ENCODE results near the gene SLC1A1.
"Not testable (repeated sequence)": the region's sequence is repeated elsewhere in the genome, so short reads cannot be mapped to it uniquely, and the experiment has no call there.

SLC1A1 gene

GRCh38 chr9:4579001-4579400, 88.7 kb downstream of the SLC1A1 start:
- DNase-seq (ENCODE audit: low read depth) = no peak

GRCh38 chr9:4581035-4581760, 90.9 kb downstream of the SLC1A1 start:
- DNase-seq (ENCODE audit: low read depth) = no peak

- no peak for DNase-seq (ENCODE audit: low read depth)
These were observed 91.7 kb downstream of the SLC1A1 start for GRCh38 chr9:4581861-4582565.

GRCh38 chr9:4583001-4583400, 92.7 kb downstream of the SLC1A1 start:
- no peak for DNase-seq (ENCODE audit: low read depth)

- no peak for DNase-seq (ENCODE audit: low read depth)
These were observed 94.4 kb downstream of the SLC1A1 start for GRCh38 chr9:4584636-4585035.

- no peak for DNase-seq (ENCODE audit: low read depth)
These were observed 94.9 kb downstream of the SLC1A1 start for GRCh38 chr9:4585135-4585534.

GRCh38 chr9:4588721-4589120, 98.5 kb downstream of the SLC1A1 start:
- no peak for DNase-seq (ENCODE audit: low read depth)

- DNase-seq (ENCODE audit: low read depth) = no peak
These were observed 100.3 kb downstream of the SLC1A1 start for GRCh38 chr9:4590430-4591122.

- no peak for DNase-seq (ENCODE audit: low read depth)
These were observed 100.8 kb downstream of the SLC1A1 start for GRCh38 chr9:4591123-4591500.

GRCh38 chr9:4592295-4592694, 102.0 kb downstream of the SLC1A1 start:
- DNase-seq (ENCODE audit: low read depth) = no peak

- DNase-seq (ENCODE audit: low read depth) = no peak
These were observed 102.6 kb downstream of the SLC1A1 start for GRCh38 chr9:4592886-4593285.

- no peak for DNase-seq (ENCODE audit: low read depth)
These were observed 104.3 kb downstream of the SLC1A1 start for GRCh38 chr9:4594545-4594944.

GRCh38 chr9:4594994-4595393, 104.7 kb downstream of the SLC1A1 start:
- DNase-seq (ENCODE audit: low read depth) = no peak

- DNase-seq (ENCODE audit: low read depth) = no peak
These were observed 106.1 kb downstream of the SLC1A1 start for GRCh38 chr9:4596165-4596922.

- DNase-seq (ENCODE audit: low read depth) = no peak
These were observed 110.1 kb downstream of the SLC1A1 start for GRCh38 chr9:4600368-4600767.

- DNase-seq (ENCODE audit: low read depth) = no peak
These were observed 113.6 kb downstream of the SLC1A1 start for GRCh38 chr9:4603830-4604229.

- DNase-seq (ENCODE audit: low read depth) = no peak
These were observed 114.4 kb downstream of the SLC1A1 start for GRCh38 chr9:4604678-4605095.

- not testable (repeated sequence) for DNase-seq (ENCODE audit: low read depth)
These were observed 115.8 kb downstream of the SLC1A1 start for GRCh38 chr9:4606033-4606432.

GRCh38 chr9:4614627-4615026, 124.4 kb downstream of the SLC1A1 start:
- peak; percentile 21 for DNase-seq (ENCODE audit: low read depth)

- peak; percentile 48 for DNase-seq (ENCODE audit: low read depth)
These were observed 125.0 kb downstream of the SLC1A1 start for GRCh38 chr9:4615251-4615650.

GRCh38 chr9:4615778-4616177, 125.5 kb downstream of the SLC1A1 start:
- DNase-seq (ENCODE audit: low read depth) = no peak

- DNase-seq (ENCODE audit: low read depth) = no peak
These were observed 127.5 kb downstream of the SLC1A1 start for GRCh38 chr9:4617752-4618151.

Measured in GM04503 (cell line).